Iris pigment epithelial cell (primary cell): Measurements from ENCODE around the gene WDR17.

Experiments
- DNase-seq: peaks from one replicate; pipeline ENCODE4 v3.0.0-alpha.2; 2011; ENCODE audit warnings: low read depth

Gene WDR17

DNA sequence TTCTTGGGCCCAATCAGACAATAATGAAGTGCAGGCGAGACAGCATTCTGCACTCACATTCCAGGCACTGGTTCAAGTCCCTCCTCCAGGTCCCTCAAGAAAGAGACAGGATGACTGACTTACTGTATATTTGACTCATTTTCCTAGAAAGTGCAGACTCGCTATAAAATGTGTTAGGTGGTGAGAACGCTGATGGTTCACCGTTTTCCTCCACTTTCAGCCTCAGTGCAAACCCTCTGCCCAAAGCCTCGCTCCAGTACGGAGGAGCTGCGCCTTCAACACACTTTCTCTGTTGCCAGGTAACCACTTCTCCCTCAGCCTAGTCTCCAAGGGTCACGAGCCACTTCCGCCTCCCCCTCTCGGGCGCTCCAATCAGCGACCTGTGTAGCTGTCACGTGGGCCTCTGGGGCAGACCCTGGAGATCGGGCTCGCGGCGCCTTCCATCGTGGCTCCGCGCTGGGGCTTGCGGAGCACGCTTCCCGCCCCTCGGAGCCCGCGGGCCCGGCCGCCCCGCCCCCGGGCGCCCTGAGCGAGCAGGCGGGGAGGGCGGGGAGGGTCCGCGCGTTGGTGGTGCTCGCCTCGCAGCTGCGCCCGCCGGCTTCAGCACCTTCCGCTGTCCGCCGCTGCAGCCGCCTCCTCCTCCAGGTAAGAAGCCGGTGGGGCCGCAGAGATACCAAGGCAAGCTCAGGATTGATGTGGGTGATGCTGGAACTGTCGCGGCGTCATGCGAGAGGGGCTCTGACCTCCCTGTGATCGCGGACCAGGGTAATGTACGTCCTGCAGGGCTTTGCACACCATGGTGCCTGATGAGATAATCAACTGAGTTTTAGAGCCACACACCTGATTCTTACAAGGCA lies at the start of gene WDR17:
Gene WDR17 (plus strand): TSS at position 407 of the 857 bp plus-strand sequence. CDS start 45,740 bp downstream, outside the sequence.
- peak; percentile 38 for DNase-seq

DNA sequence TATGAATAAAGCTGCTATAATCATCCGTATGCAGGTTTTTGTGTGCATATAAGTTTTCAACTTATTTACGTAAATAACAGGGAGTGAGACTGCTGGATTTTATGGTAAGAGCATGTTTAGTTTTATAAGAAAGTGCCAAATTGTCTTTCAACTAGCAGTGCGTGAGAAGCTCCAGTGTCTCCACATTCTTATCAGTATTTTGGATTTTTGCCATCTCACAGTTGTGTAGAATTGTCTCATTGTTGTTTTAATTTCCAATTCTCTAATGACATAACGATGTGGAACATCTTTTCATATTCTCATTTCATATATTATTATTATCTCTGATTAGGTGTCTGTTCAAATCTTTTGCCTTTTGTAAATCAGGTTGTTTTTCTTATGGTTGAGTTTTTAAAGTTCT lies 49.0 kb upstream of the WDR17 start:
- DNase-seq, result no peak

DNA sequence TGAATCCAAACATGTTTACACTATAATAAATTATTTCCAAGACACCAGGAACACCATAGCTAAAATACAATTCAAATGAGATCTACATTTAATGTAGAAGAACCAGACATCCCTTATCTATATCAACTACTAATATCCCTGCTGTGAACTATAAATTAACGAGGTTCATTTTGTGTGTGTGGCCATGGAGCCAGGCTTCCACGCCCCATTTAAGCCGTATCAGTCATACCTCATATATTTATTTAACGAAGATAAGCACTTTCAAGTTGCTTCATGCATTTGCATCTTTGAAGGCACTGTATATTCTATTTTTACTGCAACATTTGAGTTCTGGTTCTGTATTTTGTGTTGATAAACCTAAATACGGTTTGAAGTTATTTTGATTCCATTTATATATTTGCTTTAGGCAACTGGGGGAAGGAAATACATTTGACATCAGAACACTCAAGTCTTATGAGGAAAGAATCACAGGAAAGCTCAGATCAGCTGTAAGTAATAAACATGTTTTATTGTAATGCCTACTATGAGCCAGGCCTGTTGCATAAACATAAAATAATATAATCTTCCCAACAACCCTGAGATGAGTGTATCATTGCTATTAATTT lies 45.1 kb upstream of the WDR17 start:
- DNase-seq, result no peak

DNA sequence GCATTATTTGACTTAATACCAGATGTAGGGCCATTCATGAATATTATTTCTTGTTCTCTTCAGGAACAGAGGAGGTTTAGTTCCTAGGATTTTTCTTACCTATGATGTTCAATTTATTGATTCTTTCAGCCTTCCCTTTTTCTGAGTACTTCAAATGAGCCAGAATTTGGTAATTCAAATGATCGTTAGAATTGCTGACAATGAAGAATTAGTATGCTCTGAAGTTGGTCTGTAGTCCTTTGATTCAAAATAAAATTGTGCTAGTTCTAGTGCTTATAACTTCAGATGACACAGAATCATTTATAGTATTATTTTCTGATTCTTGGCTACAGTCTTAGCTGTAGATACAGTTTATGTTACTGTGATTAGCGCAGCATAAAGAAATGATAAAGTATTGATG lies 35.2 kb upstream of the WDR17 start:
- DNase-seq, result no peak

DNA sequence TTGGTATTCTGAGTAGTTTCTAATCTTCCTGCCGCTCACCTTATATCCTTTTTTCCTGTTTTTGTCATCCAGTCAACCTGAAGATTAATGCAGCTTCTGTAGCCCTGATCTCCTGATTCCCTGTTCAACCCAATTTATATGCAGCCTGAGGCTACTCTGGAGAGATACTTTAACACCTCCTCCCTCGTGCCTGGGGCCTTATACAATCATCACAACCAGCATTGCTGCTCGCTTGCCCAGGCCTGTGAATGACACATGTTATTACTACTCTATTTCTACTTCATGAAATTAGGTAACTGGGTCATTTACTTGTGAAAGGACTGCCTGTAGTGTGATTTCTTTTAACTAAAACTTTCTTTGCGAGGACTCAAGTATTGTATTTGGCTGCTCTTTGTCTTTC lies 33.7 kb upstream of the WDR17 start:
- DNase-seq, result no peak

DNA sequence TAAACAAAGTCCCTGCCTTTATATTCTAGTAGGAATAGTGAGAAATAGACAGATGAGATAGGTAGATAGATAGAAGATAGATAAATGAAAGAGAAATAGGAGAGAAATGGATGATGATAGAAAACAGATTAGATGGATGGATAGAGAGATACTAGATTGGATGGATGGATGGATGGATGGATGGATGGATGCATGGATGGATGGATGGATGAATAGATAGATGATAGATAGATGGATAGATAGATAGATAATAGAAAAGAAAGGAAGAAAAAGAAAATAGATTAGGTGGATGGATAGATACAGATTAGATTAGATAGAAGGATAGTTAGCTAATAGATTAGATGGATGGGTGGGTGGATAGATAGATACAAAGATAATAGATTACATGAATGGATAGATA lies 33.2 kb upstream of the WDR17 start:
- DNase-seq, result no peak

DNA sequence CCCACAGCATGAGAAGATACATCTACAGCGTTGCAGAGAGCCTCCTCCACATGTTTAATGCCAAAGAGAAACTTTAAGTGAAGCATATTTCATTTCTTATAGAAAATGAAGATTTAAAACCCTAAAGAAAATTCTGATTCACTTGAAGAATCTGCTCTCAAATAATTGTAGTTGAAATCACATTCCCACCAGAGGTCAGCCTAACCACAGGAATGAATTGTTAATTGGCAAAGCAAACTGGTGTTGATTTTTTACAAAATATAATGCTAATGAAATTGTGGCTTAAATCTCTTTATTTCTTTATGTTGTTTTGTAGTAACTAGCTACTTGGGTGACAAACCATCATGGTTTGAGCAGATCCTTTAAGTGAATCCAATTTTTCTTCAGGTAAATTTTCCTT lies 31.1 kb upstream of the WDR17 start:
- peak; percentile 46 for DNase-seq

DNA sequence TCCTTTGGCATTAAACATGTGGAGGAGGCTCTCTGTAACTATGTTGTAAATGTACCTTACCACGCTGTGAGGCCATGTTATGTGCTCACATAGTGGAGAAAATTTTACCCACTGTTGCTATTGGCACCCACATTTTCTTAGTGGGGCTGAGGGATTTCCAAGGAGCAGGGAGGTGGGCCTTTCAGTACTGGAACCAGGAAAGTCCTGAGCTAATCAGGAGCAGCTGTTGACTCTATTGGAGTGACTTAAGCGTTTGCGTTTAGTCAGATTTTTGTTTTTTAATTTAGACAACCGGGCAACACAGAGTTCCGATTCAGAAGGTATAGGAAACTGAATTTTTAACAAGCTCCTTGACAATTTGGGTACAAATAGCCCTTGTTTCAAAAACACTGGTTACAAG lies 30.7 kb upstream of the WDR17 start:
- DNase-seq, result peak; percentile 3

DNA sequence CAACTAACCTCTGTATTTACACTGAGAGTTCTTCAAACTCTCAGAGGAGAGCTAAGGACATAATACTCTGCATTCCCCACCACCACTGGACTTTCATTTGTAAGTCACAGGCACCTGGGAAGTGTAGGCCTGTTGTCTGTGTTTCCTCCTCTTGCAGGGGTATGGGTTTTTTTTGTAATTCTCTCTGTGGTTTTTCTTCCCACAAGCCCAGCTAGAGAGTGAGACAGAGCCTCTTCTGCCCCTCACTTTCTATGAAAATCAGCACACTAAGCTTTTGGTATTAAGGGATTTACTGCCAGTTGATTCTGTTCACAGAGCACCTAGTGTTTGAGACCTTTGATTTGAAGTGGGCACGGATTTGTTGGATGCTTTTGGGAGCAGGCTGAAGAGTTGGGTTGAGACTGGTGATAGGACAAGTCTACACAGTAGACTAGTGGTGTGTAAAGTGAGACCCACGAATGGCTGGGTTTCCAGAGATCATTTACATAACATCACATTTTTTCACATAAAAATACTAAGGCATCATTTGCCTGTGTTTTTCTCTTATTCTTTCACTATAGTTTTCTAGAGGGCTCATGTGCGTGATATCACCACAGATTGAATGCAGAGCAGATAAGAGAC lies 28.9 kb upstream of the WDR17 start:
- DNase-seq, result no peak

DNA sequence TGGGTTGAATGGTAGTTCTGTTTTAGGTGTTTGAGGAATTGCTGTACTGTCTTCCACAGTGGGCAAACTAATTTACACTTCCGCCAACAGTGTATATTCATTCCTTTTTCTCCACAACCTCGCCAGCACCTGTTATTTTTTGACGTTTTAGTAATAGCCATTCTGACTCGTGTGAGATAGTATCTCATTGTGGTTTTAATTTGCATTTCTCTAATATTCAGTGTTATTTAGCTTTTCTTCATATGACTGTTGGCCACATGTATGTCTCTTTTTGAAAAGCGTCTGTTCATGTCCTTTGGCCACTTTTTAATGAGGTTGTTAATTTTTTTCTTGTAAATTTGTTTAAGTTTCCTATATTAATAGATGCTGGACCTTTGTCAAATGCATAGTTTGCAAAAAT lies 26.9 kb upstream of the WDR17 start:
- no peak for DNase-seq

DNA sequence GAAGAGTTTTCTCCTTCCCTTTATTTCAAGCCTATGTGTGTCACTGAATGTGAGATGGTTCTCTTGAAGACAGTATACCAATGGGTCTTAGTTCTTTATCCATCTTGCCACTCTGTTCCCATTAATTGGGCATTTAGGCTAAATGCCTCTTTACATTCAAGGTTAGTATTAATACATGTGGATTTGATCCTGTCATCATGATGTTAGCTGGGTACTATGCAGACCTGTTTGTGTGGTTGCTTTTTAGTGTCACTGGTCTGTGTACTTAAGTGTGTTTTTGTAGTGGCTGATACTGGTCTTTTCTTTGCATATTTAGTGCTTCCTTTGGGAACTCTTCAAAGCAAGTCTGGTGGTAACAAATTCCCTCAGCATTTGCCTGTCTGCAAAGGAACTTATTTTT lies 23.4 kb upstream of the WDR17 start:
- no peak for DNase-seq

DNA sequence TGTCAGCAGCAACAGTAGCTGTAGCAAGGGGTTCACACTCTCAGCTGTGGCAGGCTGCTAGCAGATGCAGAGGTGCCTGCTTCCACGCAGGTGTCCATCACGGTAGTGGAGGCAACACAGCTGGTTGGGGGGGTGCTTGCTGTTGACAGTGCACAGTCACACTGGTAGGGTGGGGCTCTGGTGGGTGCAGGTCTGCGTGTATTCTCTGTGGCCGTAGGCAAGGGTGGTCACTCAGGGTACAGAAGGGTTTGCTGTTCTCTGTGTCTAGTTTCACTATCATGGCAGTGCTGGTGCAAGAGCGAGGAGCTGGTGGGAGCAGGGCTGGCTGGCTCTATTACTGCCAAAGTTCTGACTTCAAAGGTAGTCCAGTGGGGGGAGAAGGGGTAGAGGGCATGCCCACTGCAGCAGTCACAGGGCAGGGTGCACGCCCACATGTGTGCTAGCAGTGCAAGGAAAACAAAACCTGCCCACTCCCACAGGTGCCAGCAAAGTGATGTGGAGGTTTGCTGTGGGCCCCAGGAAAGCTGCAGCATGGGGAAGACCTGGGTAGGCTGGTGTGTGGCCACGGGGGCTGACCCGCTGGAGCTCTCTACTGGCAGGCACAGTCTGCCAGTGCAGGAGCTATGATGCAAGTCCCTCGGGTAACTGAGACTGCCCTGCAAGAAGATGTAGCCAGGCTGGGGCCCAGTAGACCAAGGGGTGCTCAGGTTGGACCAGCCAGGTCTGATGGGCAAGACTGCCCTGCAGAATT lies 21.6 kb upstream of the WDR17 start:
- DNase-seq, result no peak

DNA sequence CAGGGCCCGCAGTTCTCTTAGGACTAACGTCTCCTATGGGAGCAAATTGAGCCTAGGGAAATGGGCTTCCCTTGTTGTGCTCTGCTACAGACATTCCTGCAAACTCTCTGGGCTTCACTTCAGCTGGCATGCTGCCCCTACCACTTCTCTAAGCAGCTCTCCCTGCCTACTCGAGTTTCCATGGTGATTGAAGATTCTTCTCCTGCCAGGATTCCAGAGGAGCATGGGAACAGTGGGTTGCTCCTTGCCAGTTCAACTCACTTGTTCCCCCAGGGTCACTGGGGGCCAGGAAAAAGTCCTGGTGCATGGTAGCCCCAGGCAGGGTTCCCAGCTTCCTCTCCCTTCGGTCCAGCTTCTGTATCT lies 21.1 kb upstream of the WDR17 start:
- no peak for DNase-seq

DNA sequence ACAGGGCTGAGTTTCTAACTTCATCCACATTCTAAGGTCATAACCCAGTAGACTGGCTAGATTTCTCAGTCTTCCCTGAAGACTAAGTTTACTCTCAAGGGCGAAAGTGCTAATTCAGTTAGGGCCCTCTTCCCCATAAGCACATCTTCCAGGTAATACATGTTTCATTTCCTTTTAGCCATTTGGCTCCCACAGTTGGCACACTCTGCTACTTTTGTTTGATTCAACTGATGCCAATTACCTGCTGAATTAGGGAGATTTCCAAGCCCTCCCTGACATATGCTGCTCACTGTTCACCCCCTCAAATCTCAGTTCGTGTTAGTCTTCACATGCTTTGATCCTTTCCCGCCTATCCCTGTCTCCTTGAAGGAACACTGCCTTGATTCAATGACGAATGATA lies 17.0 kb upstream of the WDR17 start:
- no peak for DNase-seq

DNA sequence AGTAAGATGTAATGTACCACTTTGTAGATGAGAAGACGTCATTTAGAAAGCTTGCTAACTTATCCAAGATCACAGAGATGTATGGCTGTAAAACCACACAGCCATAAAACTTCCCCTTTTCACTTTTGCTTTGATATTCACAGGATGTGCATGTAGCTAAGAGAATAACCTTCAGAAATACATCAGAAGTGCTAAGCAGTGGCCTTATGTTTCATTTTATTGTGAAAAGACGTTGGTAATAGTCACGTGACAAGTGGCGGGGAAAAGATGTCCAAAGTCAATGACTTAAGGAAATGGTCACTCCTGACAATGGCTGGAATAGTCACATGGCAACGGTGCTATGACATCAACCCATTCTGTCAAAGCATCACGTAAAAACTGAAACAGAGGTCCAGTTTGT lies 12.9 kb upstream of the WDR17 start:
- no peak for DNase-seq

DNA sequence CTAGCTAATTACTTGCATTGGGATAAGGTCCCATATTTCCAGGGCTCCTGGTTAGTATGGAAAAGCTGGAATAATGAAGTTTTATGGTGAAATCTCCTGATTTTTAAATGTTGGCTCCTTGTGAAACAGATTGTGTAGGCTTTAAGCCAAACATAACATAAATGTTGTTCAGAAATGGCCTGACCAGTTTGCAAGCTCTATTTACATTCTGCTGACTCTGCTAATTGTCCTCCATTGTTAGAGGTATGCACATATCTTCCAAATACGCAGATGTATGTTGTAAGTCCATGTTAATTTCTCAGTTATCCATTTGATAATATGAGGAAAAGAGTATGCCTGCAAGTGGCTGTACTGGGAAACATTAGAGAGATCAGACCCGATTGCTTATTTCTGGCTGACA lies 11.9 kb upstream of the WDR17 start:
- no peak for DNase-seq

DNA sequence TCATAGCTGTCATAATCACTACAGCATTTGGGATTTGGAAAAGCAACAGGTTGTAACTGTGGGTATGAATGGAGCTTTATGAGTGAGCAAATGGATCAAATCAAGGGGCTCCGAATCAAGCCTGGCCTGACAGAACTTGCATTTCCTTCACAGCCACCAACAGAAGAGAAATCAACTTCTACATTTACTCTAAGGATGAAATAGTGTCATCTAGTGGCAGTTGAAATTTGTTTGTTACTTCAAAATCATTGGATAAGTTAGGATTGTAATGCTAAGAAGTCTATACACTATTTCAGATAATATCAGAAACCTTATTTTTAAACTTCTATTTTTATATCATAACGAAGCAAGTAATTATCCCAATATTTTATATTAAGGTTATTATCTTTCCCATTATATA lies 10.7 kb upstream of the WDR17 start:
- no peak for DNase-seq

DNA sequence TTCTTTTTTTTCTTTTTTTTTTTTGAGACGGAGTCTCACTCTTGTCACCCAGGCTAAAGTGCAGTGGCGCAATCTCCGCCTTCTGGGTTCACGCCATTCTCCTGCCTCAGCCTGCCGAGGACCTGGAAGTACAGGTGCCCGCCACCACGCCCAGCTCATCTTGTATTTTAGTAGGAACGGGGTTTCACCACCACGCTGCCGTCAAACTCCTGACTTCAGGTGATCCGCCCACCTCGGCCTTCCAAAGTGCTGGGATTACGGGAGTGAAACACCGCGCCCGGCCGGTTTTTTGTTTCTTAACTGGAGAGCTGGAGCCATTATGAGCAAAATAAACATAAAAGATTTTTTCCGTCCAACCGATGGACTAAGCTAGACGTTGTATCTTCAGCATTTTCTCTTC lies 1.9 kb upstream of the WDR17 start:
- DNase-seq, result no peak

DNA sequence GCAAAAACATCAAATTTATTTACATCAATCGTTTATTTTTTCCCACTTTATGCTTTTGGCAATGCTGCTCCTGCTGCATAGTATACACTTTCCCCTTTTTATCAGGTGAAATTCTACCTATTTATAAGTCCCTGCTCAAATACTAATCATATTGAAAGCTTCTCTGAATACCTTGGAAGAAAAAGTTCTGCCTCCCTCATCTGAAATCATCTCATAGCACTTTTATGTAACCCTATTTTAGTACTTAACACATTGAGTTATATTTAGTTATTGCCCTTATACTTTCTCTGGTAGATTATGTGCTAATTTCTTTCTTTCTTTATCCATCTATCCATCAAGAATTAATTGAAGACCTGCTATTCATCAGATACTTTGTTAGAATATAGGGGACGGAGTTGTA lies 1.1 kb upstream of the WDR17 start:
- DNase-seq, result no peak

DNA sequence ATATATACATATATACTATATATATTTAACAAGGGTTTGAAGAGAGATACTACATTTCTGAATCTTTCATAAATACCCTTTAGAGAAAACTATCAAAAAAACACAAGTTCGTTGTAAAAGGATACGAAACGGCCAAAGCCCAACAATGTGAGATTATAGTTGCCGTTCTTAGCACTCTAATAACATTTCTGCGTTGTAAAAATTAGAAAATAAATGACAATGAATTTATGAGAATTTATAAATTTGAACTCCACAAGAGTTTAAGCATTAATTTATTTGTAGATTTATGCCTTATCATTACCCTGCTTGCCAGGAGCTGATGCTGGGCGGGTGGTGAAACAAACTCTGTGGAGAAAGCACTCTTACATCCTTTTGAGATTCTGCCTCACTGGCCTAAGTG lies 1.1 kb downstream of the WDR17 start:
- no peak for DNase-seq

DNA sequence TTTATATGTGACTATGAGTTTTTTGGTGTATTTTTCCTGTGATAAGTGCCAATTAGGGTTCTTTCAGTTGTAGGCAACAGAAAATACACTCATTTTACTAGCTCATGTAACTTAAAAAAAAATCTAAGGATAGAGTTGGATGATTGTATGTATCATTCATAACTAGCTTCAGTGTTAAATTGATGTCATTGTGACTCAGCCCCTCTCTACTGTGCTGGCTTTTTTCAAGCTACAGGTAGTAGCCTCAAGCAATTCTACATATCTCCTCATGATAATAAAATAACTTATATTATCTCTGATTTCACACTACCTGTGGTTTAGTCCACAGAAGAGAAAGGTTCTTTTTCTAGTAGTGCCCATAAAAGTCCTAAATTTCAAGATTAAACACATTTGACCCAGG lies 11.9 kb downstream of the WDR17 start:
- no peak for DNase-seq

DNA sequence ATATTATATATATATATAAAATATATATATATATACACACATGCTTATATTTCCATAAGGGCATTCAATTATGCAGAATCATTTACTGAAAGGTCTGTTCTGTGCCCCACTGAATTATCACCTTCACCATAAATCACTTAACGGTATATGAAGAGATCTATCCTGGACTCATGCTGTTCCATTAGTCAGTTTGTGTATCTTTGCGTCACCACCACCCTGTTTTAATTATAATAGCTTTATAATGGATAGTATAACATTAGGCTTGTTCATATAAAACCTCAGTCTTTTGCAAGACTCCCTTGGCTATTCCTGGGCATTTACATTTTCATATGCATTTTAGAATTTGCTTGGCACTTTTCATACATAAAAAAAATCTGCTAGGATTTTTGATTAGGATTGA lies 19.1 kb downstream of the WDR17 start:
- DNase-seq, result no peak

DNA sequence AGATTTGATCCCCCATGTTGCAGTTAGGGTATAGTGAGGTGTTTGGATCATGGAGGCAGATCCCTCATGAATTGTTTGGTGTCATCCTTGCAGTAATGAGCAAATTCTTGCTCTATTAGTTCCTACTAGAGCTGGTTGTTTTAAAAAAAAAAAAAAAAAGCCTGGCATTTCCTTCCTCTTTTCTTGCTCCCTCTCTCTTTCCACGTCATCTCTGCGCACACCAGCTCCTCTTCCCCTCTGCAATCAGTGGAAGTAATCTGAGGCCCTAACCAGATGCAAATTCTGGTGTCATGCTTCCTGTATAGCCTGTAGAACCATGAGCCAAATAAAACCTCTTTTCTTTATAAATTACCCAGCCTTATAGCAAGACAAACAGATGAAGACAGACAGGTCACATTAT lies 24.5 kb downstream of the WDR17 start:
- DNase-seq, result no peak
